Measurements from ENCODE around the gene MET.

DNA sequence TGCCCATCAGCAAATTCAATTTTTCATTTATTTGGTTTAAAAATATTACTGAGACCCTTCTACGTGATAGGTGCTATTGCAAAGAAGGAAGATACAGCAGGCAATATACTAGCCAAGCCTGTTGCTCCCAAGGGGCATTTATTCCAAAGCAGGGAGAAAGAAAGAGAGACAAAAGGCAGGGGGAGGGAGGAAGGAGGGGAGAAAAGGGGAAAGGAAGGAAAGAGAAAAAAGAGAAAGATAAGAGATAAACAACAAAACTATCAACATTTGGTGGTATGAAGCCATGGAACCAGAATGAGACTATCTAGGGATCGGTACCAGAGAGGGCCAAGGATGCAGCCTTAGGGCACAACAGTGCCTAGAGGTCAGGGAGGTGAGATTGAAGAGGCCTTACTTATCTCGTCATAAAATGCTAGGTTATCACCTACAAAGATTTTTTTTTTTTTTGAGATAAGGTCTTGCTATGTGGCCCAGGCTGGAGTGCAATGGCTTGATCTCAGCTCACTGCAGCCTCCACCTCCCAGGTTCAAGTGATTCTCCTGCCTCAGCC is 135.1 kb downstream of the MET start:
- TF ChIP-seq, protein P1, sequence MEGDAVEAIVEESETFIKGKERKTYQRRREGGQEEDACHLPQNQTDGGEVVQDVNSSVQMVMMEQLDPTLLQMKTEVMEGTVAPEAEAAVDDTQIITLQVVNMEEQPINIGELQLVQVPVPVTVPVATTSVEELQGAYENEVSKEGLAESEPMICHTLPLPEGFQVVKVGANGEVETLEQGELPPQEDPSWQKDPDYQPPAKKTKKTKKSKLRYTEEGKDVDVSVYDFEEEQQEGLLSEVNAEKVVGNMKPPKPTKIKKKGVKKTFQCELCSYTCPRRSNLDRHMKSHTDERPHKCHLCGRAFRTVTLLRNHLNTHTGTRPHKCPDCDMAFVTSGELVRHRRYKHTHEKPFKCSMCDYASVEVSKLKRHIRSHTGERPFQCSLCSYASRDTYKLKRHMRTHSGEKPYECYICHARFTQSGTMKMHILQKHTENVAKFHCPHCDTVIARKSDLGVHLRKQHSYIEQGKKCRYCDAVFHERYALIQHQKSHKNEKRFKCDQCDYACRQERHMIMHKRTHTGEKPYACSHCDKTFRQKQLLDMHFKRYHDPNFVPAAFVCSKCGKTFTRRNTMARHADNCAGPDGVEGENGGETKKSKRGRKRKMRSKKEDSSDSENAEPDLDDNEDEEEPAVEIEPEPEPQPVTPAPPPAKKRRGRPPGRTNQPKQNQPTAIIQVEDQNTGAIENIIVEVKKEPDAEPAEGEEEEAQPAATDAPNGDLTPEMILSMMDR (IDR thresholded peaks at IDR 0.05; ENCODE audit: extremely low read depth in 1 of 2, insufficient read depth in 1 of 2, low read depth in 1 of 2, low read length in 2 of 2): no peak
- no peak for TF ChIP-seq POLR2A (IDR thresholded peaks at IDR 0.05; ENCODE audit: low read depth, low read length)

All from endothelial cell of umbilical vein (primary cell).